Suprapubic skin (tissue), 4 donors: ENCODE results near the gene NKX1-2. TPM values are rescaled to one million over a fixed set of nuclear protein-coding genes. Genes with fewer than 3 reads are reported as not detected.
A peak's percentile ranks its signal among the peaks of the same experiment; 100 is the strongest.

Experiments
- DNase-seq, 2 donors: peaks; one replicate each; pipeline ENCODE4 v3.0.0-alpha.2; 2019; ENCODE audit warnings: low spot score in 2 of 2
- H3K27ac ChIP-seq: fragments of 200-600 bp; sonication (generic); one replicate; pipeline ENCODE4 v1.5.1; 2019
- H3K27me3 ChIP-seq: fragments of 200-600 bp; sonication (generic); one replicate; pipeline ENCODE4 v1.5.1; 2019
- H3K36me3 ChIP-seq: fragments of 200-600 bp; sonication (generic); one replicate; pipeline ENCODE4 v1.5.1; 2019
- H3K4me1 ChIP-seq: fragments of 200-600 bp; sonication (generic); one replicate; pipeline ENCODE4 v1.5.1; 2019
- H3K4me3 ChIP-seq: fragments of 200-600 bp; sonication (generic); one replicate; pipeline ENCODE4 v1.5.1; 2019; ENCODE audit warnings: mild to moderate bottlenecking
- H3K9me3 ChIP-seq: fragments of 200-600 bp; sonication (generic); one replicate; pipeline ENCODE4 v1.5.1; 2019
- EP300 ChIP-seq: sonication (generic); formaldehyde crosslinking; IDR thresholded peaks from one replicate; pipeline ENCODE4 v1.6.1; 2017; ENCODE audit warnings: antibody characterized with exemption
- POLR2A ChIP-seq, 2 donors: fragments of 450-650 bp; IDR thresholded peaks; one replicate each; pipeline ENCODE4 v1.6.1; 2017; ENCODE audit warnings: antibody characterized with exemption in 2 of 2, mild to moderate bottlenecking in 2 of 2, moderate library complexity in 2 of 2
- POLR2AphosphoS5 ChIP-seq, 3 donors: sonication (generic); formaldehyde crosslinking; IDR thresholded peaks; one replicate each; pipeline ENCODE4 v1.6.1; 2017; ENCODE audit warnings: antibody characterized with exemption in 3 of 3
- WGBS: methylation state at CpG from one replicate; pipeline ENCODE4 v1.1.5; 2018; 5-methylcytosine and 5-hydroxymethylcytosine counted together
- total RNA-seq, 4 donors: library from RNA; depleted of rRNA; stranded (reverse); fragments of >200 nt; gene quantifications; one replicate each; pipeline ENCODE4 v1.1.0, GENCODE V29; 2016
- TF ChIP-seq, protein P1 (sequence below), 2 donors: fragments of 200-600 bp in 1 of 2; fragments of 450-650 bp in 1 of 2; sonication (generic) in 1 of 2; IDR thresholded peaks; one replicate each; pipeline ENCODE4 v1.5.1; 2016 to 2019; ENCODE audit warnings: antibody characterized with exemption in 2 of 2, mild to moderate bottlenecking in 1 of 2, moderate library complexity in 1 of 2

NKX1-2 gene
- total RNA-seq, 4 donors from 2014 or later = 0.56 to 3.3 (median 1.0) TPM

DNA sequence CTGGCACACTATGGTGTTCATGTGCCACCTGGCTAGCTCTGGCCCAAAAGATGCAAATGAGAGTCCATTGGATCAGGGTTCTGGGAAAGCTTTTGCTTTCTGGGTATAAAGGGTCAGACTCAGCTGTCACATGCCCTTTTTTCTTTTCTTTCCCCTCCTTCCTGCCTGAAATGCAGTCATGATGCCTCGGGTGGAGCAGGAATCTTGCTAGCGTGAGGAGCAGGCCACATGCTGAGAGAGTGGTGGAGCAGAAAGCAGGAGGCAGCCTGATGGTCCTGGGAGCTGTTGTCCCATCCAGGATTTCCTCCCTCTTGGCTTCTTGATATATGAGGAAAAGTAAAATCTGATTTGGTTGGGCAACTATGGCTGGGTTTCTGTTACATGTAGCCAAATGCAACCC is 9.1 kb upstream of the NKX1-2 start:
- H3K9me3 ChIP-seq = no peaks in the 10 kb centered on the region
- no peak for DNase-seq
- peak overlapping the region; percentile 2 for H3K27ac ChIP-seq
- peaks cover 15% of the 10 kb centered on the region for H3K4me1 ChIP-seq
- peaks cover 16% of the 10 kb centered on the region for H3K27me3 ChIP-seq
- WGBS = 42% methylated on average over 2 of the region's 2 CpGs
- H3K36me3 ChIP-seq = no peaks in the 10 kb centered on the region
- no peak overlapping the region for H3K4me3 ChIP-seq
- TF ChIP-seq, protein P1, sequence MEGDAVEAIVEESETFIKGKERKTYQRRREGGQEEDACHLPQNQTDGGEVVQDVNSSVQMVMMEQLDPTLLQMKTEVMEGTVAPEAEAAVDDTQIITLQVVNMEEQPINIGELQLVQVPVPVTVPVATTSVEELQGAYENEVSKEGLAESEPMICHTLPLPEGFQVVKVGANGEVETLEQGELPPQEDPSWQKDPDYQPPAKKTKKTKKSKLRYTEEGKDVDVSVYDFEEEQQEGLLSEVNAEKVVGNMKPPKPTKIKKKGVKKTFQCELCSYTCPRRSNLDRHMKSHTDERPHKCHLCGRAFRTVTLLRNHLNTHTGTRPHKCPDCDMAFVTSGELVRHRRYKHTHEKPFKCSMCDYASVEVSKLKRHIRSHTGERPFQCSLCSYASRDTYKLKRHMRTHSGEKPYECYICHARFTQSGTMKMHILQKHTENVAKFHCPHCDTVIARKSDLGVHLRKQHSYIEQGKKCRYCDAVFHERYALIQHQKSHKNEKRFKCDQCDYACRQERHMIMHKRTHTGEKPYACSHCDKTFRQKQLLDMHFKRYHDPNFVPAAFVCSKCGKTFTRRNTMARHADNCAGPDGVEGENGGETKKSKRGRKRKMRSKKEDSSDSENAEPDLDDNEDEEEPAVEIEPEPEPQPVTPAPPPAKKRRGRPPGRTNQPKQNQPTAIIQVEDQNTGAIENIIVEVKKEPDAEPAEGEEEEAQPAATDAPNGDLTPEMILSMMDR (IDR thresholded peaks at IDR 0.05) = no peak
- TF ChIP-seq POLR2A (IDR thresholded peaks at IDR 0.05) = no peak

DNA sequence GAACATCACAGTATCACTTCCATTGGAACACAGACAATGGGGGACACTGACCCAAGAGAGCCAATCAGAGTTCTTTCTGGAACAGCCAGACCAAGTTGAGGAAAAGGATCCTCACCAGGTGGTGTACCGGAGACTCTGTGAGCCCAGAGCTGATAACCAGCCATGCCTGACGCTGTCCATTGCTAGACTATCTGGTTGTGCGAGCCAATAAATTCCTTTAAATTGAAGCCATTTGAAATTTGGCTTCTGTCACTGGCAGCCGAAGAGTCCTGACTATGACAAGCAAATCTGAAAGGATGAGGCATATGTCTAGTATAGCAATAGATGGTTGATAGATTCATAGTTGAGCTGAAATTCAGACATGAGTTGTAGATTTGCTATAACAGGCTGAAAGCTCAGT is 8.6 kb upstream of the NKX1-2 start:
- DNase-seq = no peak
- Histone ChIP-seq H3K27ac (peak overlapping the region; percentile 2), H3K9me3 (no peaks in the 10 kb centered on the region), H3K4me3 (no peak overlapping the region), H3K36me3 (no peaks in the 10 kb centered on the region), H3K4me1 (peaks cover 15% of the 10 kb centered on the region), H3K27me3 (peaks cover 19% of the 10 kb centered on the region)
- 64% methylated on average over 4 of the region's 4 CpGs for WGBS
- TF ChIP-seq POLR2AphosphoS5 (IDR thresholded peaks at IDR 0.05) (no peak), EP300 (no peak), POLR2A (IDR thresholded peaks at IDR 0.05) (no peak)
- TF ChIP-seq, protein P1 (IDR thresholded peaks at IDR 0.05) = no peak

DNA sequence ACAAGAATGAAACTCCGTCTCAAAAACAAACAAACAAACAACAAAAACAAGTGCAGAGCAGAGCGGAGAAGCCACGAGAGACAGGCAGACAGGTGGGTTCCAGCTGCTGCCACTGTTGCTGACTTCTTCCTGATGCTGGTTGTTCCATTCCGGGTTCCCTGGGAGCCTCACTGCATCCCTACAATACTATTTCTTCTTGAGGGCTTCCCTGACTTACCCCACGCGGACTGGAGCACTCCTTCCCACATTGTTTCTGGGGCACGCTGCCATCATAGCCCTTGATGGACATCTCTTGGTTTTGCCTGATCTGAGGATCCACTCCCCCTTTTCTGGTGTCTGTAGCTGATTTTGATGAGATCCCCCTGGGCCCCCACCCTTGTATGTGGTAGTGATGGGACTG is 5.6 kb upstream of the NKX1-2 start:
- DNase-seq = no peak
- no peaks in the 10 kb centered on the region for H3K36me3 ChIP-seq
- no peaks in the 10 kb centered on the region for H3K9me3 ChIP-seq
- H3K27me3 ChIP-seq = peaks cover 46% of the 10 kb centered on the region
- TF ChIP-seq POLR2A (IDR thresholded peaks at IDR 0.05) = no peak
- no peak for TF ChIP-seq POLR2AphosphoS5 (IDR thresholded peaks at IDR 0.05)
- no peak for TF ChIP-seq EP300
- TF ChIP-seq, protein P1 (IDR thresholded peaks at IDR 0.05) = no peak
- peaks cover 7% of the 10 kb centered on the region for H3K4me1 ChIP-seq
- no peak overlapping the region for H3K4me3 ChIP-seq
- H3K27ac ChIP-seq = no peak overlapping the region
- WGBS = 71% methylated on average over 7 of the region's 7 CpGs

DNA sequence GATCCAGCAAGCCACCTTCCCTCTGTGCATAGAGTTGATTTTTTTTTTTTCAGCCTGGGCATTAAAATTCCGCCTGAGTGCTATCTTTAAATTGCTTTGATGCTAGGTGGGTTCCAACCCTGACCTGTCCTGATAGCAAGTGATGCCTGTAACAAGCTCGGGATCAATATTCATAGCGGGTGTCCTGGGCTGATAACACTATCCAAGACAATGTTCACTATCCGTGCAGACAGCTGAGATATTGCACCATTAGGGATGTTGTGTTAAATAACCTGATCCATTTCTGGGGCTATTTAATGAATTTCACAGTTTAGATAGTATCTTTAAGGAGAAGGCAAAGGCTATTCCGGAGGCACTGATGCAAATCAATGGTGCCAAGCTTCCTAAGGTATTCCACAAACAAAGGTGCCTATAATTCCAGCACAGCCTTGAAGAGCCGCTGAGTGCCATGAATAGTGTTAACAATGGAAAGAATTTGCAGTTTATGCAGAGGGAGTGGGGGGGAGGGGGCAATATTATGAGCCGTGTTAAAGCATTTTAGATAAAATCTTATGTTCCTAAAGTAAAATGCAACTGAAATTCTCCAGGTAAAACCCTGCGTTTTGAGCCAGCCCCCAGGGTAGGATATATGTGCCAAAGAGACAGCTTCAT is 4.2 kb upstream of the NKX1-2 start:
- TF ChIP-seq, protein P1 (IDR thresholded peaks at IDR 0.05) = no peak
- TF ChIP-seq POLR2A (IDR thresholded peaks at IDR 0.05) (no peak), POLR2AphosphoS5 (IDR thresholded peaks at IDR 0.05) (no peak), EP300 (no peak)
- 52% methylated on average over 8 of the region's 8 CpGs for WGBS
- Histone ChIP-seq H3K36me3 (no peaks in the 10 kb centered on the region), H3K27me3 (peaks cover 59% of the 10 kb centered on the region), H3K27ac (no peak overlapping the region), H3K4me1 (peaks cover 19% of the 10 kb centered on the region), H3K4me3 (no peak overlapping the region), H3K9me3 (no peaks in the 10 kb centered on the region)
- DNase-seq = no peak

DNA sequence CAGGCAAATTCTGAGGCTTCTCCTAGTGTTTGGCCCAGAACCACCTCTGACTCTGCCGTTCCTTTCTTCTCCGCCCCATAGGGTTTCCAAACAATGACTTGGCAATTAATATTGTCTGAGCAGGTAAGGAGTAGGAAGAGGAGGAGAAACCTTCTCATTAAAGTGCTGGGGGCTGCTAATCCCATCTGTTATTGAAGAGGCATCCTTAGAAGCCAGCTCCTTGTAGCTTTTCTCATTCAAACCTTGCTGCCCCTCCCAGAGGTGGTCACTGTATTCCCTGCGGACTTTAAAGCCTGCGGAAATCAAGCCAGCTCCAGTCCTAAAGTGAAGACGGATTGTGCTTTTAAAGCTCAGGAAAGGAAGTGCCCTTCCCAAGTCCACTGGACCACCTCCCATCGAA is 1.4 kb upstream of the NKX1-2 start:
- H3K36me3 ChIP-seq = no peaks in the 10 kb centered on the region
- no peaks in the 10 kb centered on the region for H3K9me3 ChIP-seq
- peaks cover 35% of the 10 kb centered on the region for H3K4me1 ChIP-seq
- TF ChIP-seq, protein P1 (IDR thresholded peaks at IDR 0.05) = no peak
- TF ChIP-seq EP300 (no peak), POLR2A (IDR thresholded peaks at IDR 0.05) (no peak), POLR2AphosphoS5 (IDR thresholded peaks at IDR 0.05) (no peak)
- DNase-seq = no peak
- no peak overlapping the region for H3K4me3 ChIP-seq
- WGBS = 36% methylated on average over 6 of the region's 6 CpGs
- peaks cover 87% of the 10 kb centered on the region for H3K27me3 ChIP-seq
- no peak overlapping the region for H3K27ac ChIP-seq
